Endothelial cell of umbilical vein (primary cell): ENCODE measurements around the gene RFXANK. TPM values are rescaled to one million over a fixed set of nuclear protein-coding genes. Genes with fewer than 3 reads are reported as not detected.

Source experiments
- BruUV-seq: library from RNA; stranded (reverse); fragments of 400-500 nt; replicated peaks from 2 replicates; lab custom pipeline; 2021; lab: Mats Ljungman, UMichigan
- CTCF ChIA-PET: fragments of 300-600, 350-600 bp; sonication (Branson Sonifier 250); formaldehyde crosslinking; loops from one replicate; lab custom pipeline; 2021; ENCODE audit warnings: antibody characterized with exemption, inconsistent platforms; lab: Charles Lee
- POLR2A ChIA-PET: fragments of 300-600, 350-600 bp; sonication (Branson Sonifier 250); formaldehyde crosslinking; loops from one replicate; lab custom pipeline; 2021; ENCODE audit warnings: antibody characterized with exemption, inconsistent platforms; lab: Charles Lee
- DNase-seq: peaks from one replicate; pipeline ENCODE4 v3.0.0-alpha.2; 2011; ENCODE audit warnings: low read depth, low spot score
- FAIRE-seq: peaks from 2 replicates; lab custom pipeline; 2011; peaks lifted over from hg19 to GRCh38; lab: Jason Lieb, UNC
- H2AFZ ChIP-seq: 2 replicates; pipeline ENCODE4 v1.6.0; 2012; ENCODE audit warnings: low read depth, low read length, control low read depth, inconsistent platforms
- H3K27ac ChIP-seq: 2 replicates; pipeline ENCODE4 v1.5.1; 2011; ENCODE audit warnings: low read depth, mild to moderate bottlenecking, control low read depth, low read length, moderate library complexity; ENCODE audit not compliant: insufficient read depth
- H3K27me3 ChIP-seq, 2 experiments: 2 replicates each; pipeline versions ENCODE4 v1.6.0 to v1.6.1; 2011; ENCODE audit warnings: low read length in 2 of 2, mixed read lengths in 1 of 2; ENCODE audit not compliant: control insufficient read depth in 2 of 2, insufficient read depth in 2 of 2
- H3K36me3 ChIP-seq, 2 experiments: 2 replicates in 1 of 2; 3 replicates in 1 of 2; pipeline ENCODE4 v1.5.1; 2011; ENCODE audit warnings: low read length in 2 of 2, mild to moderate bottlenecking in 1 of 2, moderate library complexity in 1 of 2; ENCODE audit not compliant: control insufficient read depth in 2 of 2, insufficient read depth in 2 of 2; ENCODE audit errors: extremely low read depth in 1 of 2
- H3K4me1 ChIP-seq: 3 replicates; pipeline ENCODE4 v1.5.1; 2011; ENCODE audit warnings: mild to moderate bottlenecking, low read length; ENCODE audit not compliant: control insufficient read depth, insufficient read depth; ENCODE audit errors: extremely low read depth
- H3K4me2 ChIP-seq: 2 replicates; pipeline ENCODE4 v1.6.1; 2011; ENCODE audit warnings: low read length, control low read depth, mixed read lengths; ENCODE audit not compliant: insufficient read depth
- H3K4me3 ChIP-seq, 3 experiments: fragments of 200-600 bp in 1 of 3; sonication (generic), shearing (Covaris generic) in 1 of 3; replicated peaks in 1 of 3; 2 replicates each; pipeline ENCODE4 v1.5.1; 2011 to 2016; ENCODE audit warnings: control low read depth in 3 of 3, low read length in 3 of 3, mild to moderate bottlenecking in 2 of 3, inconsistent platforms in 1 of 3, low read depth in 1 of 3, moderate library complexity in 1 of 3; ENCODE audit not compliant: insufficient read depth in 1 of 3
- H3K79me2 ChIP-seq: 2 replicates; pipeline ENCODE4 v1.6.0; 2012; ENCODE audit warnings: low read length, inconsistent platforms; ENCODE audit not compliant: control insufficient read depth, insufficient read depth
- H3K9ac ChIP-seq: replicated peaks from 2 replicates; pipeline ENCODE3; 2011; ENCODE audit warnings: low read length, control low read depth; ENCODE audit not compliant: insufficient read depth; ENCODE audit errors: extremely low read depth
- H3K9me1 ChIP-seq: replicated peaks from 3 replicates; pipeline ENCODE4 v1.6.0; 2011; ENCODE audit warnings: mild to moderate bottlenecking, low read length; ENCODE audit not compliant: control insufficient read depth, insufficient read depth; ENCODE audit errors: extremely low read depth
- H3K9me3 ChIP-seq: replicated peaks from 2 replicates; pipeline ENCODE4 v1.5.1; 2012; ENCODE audit warnings: low read length, inconsistent platforms; ENCODE audit not compliant: control insufficient read depth, insufficient read depth
- H4K20me1 ChIP-seq: replicated peaks from 2 replicates; pipeline ENCODE3; 2011; ENCODE audit warnings: mild to moderate bottlenecking, low read length; ENCODE audit not compliant: control insufficient read depth, insufficient read depth; ENCODE audit errors: extremely low read depth
- EZH2 ChIP-seq: IDR thresholded peaks from 2 replicates; pipeline ENCODE4 v1.6.1; 2012; ENCODE audit warnings: borderline replicate concordance, low read depth, mild to moderate bottlenecking, moderate library complexity, low read length, inconsistent platforms; ENCODE audit not compliant: severe bottlenecking
- FOS ChIP-seq: IDR thresholded peaks from 2 replicates; pipeline ENCODE4 v1.6.1; 2011; ENCODE audit warnings: mild to moderate bottlenecking, low read length, moderate library complexity, borderline replicate concordance; ENCODE audit not compliant: insufficient read depth
- GATA2 ChIP-seq: IDR thresholded peaks from 2 replicates; pipeline ENCODE4 v1.7.0; 2011; ENCODE audit warnings: low read depth, mild to moderate bottlenecking, moderate library complexity, mixed read lengths, low read length; ENCODE audit not compliant: insufficient read length, insufficient read depth
- JUN ChIP-seq: IDR thresholded peaks from 2 replicates; pipeline ENCODE4 v1.6.1; 2011; ENCODE audit warnings: borderline replicate concordance, low read depth; ENCODE audit not compliant: insufficient read length, insufficient read depth
- MYC ChIP-seq: IDR thresholded peaks from one replicate; pipeline ENCODE4 v1.6.1; 2011; ENCODE audit warnings: mild to moderate bottlenecking, low read depth, low read length
- POLR2A ChIP-seq: IDR thresholded peaks from 2 replicates; pipeline ENCODE4 v1.6.1; 2012; ENCODE audit warnings: low read depth, mild to moderate bottlenecking, control low read depth, low read length
- POLR2AphosphoS5 ChIP-seq: IDR thresholded peaks from 2 replicates; pipeline ENCODE4 v1.6.1; 2012; ENCODE audit warnings: low read depth, mild to moderate bottlenecking, control low read depth, low read length, moderate library complexity; ENCODE audit not compliant: insufficient read depth
- dilution Hi-C: fragments of 300-500 bp; cut with MboI; formaldehyde crosslinking; loops from one replicate; pipeline ENCODE4 v1.15.0; 2019; ENCODE audit warnings: low sequenced_read_pairs; ENCODE audit not compliant: extremely low pct_ligation_motif_present
- intact Hi-C: fragments of 100-400 bp; cut with micrococcal nuclease; formaldehyde crosslinking; loops from one replicate; pipeline ENCODE4 v1.10.0; 2022
- polyA plus RNA-seq, 4 experiments: library from polyadenylated mRNA; depleted of rRNA in 3 of 4; stranded (reverse) in 3 of 4; unstranded in 1 of 4; fragments of >200 nt; gene quantifications; 2 replicates each; pipeline versions ENCODE4 v1.2.1 to v1.2.3, GENCODE V29; 2011 to 2012; ENCODE audit warnings: missing spikeins in 1 of 4
- total RNA-seq: library from RNA; stranded (reverse); gene quantifications from 2 replicates; pipeline ENCODE4 v1.2.3, GENCODE V29; 2021
- TF ChIP-seq, protein P1 (sequence below): IDR thresholded peaks from 2 replicates; pipeline ENCODE4 v1.6.1; 2011; ENCODE audit not compliant: insufficient read depth, insufficient read length
- TF ChIP-seq, protein P2 (sequence below), 2 donors: IDR thresholded peaks; 1 replicate in 1 of 2; 2 replicates in 1 of 2; pipeline ENCODE4 v1.5.1; 2011; ENCODE audit warnings: low read length in 2 of 2, mild to moderate bottlenecking in 2 of 2, moderate library complexity in 2 of 2, control low read depth in 1 of 2, inconsistent platforms in 1 of 2, low read depth in 1 of 2; ENCODE audit not compliant: insufficient read depth in 1 of 2; ENCODE audit errors: extremely low read depth in 1 of 2

Gene RFXANK
- total and polyA plus RNA-seq, 2 donors (not counting 3 experiments of a cell fraction or from before 2014, with no cell fraction given), result 105 to 124 TPM

GRCh38 chr19:19170873-19171672 lies 21.0 kb upstream of the RFXANK start:
- H3K4me3 ChIP-seq, result no peak overlapping the region
- no peaks in the 10 kb centered on the region for H3K36me3 ChIP-seq
- no peak overlapping the region for H3K4me2 ChIP-seq
- ChIA-PET POLR2A (no interaction called here), CTCF (no interaction called here)
- no TSS peak for BruUV-seq
- H3K79me2 ChIP-seq, result no peaks in the 10 kb centered on the region
- H3K9me3 ChIP-seq, result no peaks in the 10 kb centered on the region
- H2AFZ ChIP-seq, result no peak overlapping the region
- H3K27me3 ChIP-seq, result no peaks in the 10 kb centered on the region
- H3K9me1 ChIP-seq, result no peaks in the 10 kb centered on the region
- DNase-seq, result no peak
- dilution Hi-C loops, result no loop called here
- H3K4me1 ChIP-seq, result peaks cover 5% of the 10 kb centered on the region
- no peaks in the 10 kb centered on the region for H4K20me1 ChIP-seq
- H3K27ac ChIP-seq, result no peak overlapping the region
- intact Hi-C loops, result no loop called here
- no peak for FAIRE-seq
- TF ChIP-seq POLR2A (no peak), POLR2AphosphoS5 (no peak)
- TF ChIP-seq, protein P1, sequence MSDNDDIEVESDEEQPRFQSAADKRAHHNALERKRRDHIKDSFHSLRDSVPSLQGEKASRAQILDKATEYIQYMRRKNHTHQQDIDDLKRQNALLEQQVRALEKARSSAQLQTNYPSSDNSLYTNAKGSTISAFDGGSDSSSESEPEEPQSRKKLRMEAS, result no peak
- no peak overlapping the region for H3K9ac ChIP-seq

DNA sequence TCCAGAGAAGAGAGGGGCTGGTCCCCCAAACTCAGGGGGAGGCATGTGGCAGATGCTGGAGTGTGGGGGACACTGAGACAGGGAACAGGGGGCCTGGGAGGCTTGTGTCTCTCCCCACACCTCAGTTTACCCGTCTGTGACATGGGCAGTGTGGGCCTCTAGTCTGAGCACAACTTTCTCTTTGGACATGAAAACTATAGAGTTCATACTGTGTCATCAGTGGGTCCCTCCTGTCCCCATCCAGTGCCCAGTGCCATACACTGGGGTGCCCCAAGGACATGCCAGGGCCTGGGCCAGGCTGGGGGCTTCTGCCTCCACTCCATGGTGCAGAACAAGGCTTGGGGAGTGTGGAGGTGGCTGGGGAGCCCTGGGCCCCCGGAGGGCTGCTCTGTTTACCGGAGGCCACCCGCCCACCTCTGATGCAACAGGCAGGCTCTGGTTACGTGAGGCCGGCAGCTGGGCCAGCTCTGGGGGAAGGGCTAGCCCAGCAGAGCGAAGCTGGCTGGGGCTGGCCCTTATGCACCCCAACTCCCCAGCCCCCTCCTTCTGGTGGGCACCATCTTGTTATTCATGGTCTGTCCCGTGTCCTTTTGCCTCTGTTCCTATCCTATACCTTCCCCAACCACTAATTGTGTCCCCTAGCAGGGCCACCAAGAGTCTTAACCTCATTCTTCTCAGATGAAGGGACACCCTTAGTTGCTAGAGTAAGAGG lies 20.1 kb upstream of the RFXANK start:
- no peak overlapping the region for H3K9ac ChIP-seq
- TF ChIP-seq EZH2 (no peak), JUN (no peak), POLR2AphosphoS5 (no peak), POLR2A (no peak), MYC (no peak), GATA2 (no peak), FOS (no peak)
- TF ChIP-seq, protein P2, sequence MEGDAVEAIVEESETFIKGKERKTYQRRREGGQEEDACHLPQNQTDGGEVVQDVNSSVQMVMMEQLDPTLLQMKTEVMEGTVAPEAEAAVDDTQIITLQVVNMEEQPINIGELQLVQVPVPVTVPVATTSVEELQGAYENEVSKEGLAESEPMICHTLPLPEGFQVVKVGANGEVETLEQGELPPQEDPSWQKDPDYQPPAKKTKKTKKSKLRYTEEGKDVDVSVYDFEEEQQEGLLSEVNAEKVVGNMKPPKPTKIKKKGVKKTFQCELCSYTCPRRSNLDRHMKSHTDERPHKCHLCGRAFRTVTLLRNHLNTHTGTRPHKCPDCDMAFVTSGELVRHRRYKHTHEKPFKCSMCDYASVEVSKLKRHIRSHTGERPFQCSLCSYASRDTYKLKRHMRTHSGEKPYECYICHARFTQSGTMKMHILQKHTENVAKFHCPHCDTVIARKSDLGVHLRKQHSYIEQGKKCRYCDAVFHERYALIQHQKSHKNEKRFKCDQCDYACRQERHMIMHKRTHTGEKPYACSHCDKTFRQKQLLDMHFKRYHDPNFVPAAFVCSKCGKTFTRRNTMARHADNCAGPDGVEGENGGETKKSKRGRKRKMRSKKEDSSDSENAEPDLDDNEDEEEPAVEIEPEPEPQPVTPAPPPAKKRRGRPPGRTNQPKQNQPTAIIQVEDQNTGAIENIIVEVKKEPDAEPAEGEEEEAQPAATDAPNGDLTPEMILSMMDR (IDR thresholded peaks at IDR 0.05; ENCODE audit: extremely low read depth in 1 of 2, insufficient read depth in 1 of 2, low read depth in 1 of 2, low read length in 2 of 2), result no peak
- TF ChIP-seq, protein P1, result no peak
- intact Hi-C loops (no loop called here), dilution Hi-C loops (no loop called here)
- no peak overlapping the region for H3K4me2 ChIP-seq
- H3K4me1 ChIP-seq, result peaks cover 5% of the 10 kb centered on the region
- ChIA-PET CTCF (no interaction called here), POLR2A (no interaction called here)
- H3K9me1 ChIP-seq, result no peaks in the 10 kb centered on the region
- H3K79me2 ChIP-seq, result no peaks in the 10 kb centered on the region
- DNase-seq, result no peak
- H3K9me3 ChIP-seq, result no peaks in the 10 kb centered on the region
- no peaks in the 10 kb centered on the region for H4K20me1 ChIP-seq
- H3K4me3 ChIP-seq, result no peak overlapping the region
- BruUV-seq, result no TSS peak
- no peak overlapping the region for H3K27ac ChIP-seq
- peaks cover 0 to 3% of the 10 kb centered on the region in 2 experiments for H3K36me3 ChIP-seq
- no peak overlapping the region for H2AFZ ChIP-seq
- H3K27me3 ChIP-seq, result no peaks in the 10 kb centered on the region
- no peak for FAIRE-seq
